Activated CD4-positive, alpha-beta T cell treated with anti-CD3 and anti-CD28 coated beads, Interleukin-2, amount 50 U/mL, for 16 hours (primary cell): ENCODE results near the gene KIR2DL1.
"Not testable (repeated sequence)": the region's sequence is repeated elsewhere in the genome, so short reads cannot be mapped to it uniquely, and the experiment has no call there.

ENCODE experiments used
- DNase-seq: peaks from one replicate; pipeline ENCODE4 v3.0.0-alpha.2; 2020

KIR2DL1 gene

DNA sequence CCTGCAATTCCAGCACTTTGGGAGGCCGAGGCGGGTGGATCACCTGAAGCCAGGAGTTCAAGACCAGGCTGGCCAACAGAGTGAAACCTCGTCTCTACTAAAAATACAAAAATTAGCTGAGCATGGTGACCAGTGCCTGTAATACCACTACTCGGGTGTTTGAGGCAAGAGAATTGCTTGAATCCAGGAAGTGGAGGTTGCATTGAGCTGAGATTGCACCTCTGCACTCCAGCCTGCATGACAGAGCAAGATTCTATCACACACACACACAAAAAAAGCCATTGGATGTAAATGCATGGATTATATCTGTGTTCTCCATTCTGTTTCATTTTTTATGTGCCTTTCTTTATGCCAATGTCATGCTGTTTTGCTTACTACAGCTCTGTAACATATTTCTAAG is 54.8 kb downstream of the KIR2DL1 start:
- not testable (repeated sequence) for DNase-seq

DNA sequence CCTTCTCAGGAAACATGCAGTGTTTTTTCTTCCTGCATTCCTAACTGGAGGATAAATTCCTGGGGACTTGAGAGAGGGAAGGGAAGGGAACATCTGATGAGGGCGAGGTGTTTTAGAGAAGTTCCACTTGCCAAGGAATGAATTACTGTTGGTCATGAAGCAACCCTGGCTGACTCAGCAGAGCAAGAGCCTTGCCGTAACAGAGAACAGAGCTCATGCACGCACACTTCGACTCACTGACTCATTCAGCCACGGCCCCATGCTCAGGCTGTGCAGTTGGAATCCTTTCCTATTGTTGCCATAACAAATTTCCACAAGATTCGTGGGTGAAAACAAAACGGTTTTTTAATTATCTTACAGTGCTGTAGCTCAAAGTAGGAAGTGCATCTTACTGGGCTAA is 55.7 kb downstream of the KIR2DL1 start:
- DNase-seq = not testable (repeated sequence)

- DNase-seq = not testable (repeated sequence)
Measured at GRCh38 chr19:54828064-54828463, 58.5 kb downstream of the KIR2DL1 start.

GRCh38 chr19:54832496-54832895 is 62.9 kb downstream of the KIR2DL1 start, which contains the start of gene KIR2DS4:
TSS of gene KIR2DS4 (plus strand) at chr19:54832676.
- not testable (repeated sequence) for DNase-seq
